ENCODE measurements around the gene PPP1R26. TPM values are rescaled to one million over a fixed set of nuclear protein-coding genes. Genes with fewer than 3 reads are reported as not detected.

The PPP1R26 gene
- total RNA-seq, 1 experiment from 2014 or later = 32.0 TPM

GRCh38 chr9:135507104-135508035 lies 27.8 kb downstream of the PPP1R26 start:
- H3K9me2 ChIP-seq (ENCODE audit: insufficient read depth) = no peaks in the 10 kb centered on the region
- H3K9me3 ChIP-seq (ENCODE audit: control insufficient read depth in 1 of 2, insufficient read depth in 1 of 2, low read depth in 1 of 2, low read length in 2 of 2) = no peaks in the 10 kb centered on the region; a peak in 1 of 4 replicates
- no peak overlapping the region for H3K9ac ChIP-seq (ENCODE audit: low read length)
- DNase-seq (ENCODE audit: low read depth, low spot score) (no peak), ATAC-seq (no peak)
- no peak overlapping the region for H3K27ac ChIP-seq (ENCODE audit: low read depth, low read length)
- no peak overlapping the region for H3K4me3 ChIP-seq (replicated peaks in 1 of 2; ENCODE audit: low read depth in 1 of 2, low read length in 2 of 2)
- intact Hi-C loops (cut with micrococcal nuclease) = no loop called here
- CTCF ChIA-PET = no interaction called here
- no peak overlapping the region for H3K4me2 ChIP-seq (ENCODE audit: low read length)
- no peak for TF ChIP-seq TCF7L2 (IDR thresholded peaks at IDR 0.05; ENCODE audit: borderline replicate concordance, extremely low read depth, insufficient read depth, insufficient read length)
- TF ChIP-seq REST (IDR thresholded peaks at IDR 0.05; ENCODE audit: low read depth) = no peak
- no peak for TF ChIP-seq EZH2 (IDR thresholded peaks at IDR 0.05)
- TF ChIP-seq ATF3 (IDR thresholded peaks at IDR 0.05) = no peak
- TF ChIP-seq CBX3 (IDR thresholded peaks at IDR 0.05; ENCODE audit: low read depth) = no peak
- no peak for TF ChIP-seq CEBPB (IDR thresholded peaks at IDR 0.05; ENCODE audit: low read depth)
- TF ChIP-seq JUND (IDR thresholded peaks at IDR 0.05) = no peak
- TF ChIP-seq ZFX (IDR thresholded peaks at IDR 0.05) = no peak
- TF ChIP-seq, protein P1, sequence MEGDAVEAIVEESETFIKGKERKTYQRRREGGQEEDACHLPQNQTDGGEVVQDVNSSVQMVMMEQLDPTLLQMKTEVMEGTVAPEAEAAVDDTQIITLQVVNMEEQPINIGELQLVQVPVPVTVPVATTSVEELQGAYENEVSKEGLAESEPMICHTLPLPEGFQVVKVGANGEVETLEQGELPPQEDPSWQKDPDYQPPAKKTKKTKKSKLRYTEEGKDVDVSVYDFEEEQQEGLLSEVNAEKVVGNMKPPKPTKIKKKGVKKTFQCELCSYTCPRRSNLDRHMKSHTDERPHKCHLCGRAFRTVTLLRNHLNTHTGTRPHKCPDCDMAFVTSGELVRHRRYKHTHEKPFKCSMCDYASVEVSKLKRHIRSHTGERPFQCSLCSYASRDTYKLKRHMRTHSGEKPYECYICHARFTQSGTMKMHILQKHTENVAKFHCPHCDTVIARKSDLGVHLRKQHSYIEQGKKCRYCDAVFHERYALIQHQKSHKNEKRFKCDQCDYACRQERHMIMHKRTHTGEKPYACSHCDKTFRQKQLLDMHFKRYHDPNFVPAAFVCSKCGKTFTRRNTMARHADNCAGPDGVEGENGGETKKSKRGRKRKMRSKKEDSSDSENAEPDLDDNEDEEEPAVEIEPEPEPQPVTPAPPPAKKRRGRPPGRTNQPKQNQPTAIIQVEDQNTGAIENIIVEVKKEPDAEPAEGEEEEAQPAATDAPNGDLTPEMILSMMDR (IDR thresholded peaks at IDR 0.05 in 2 of 3, conservative IDR thresholded peaks at IDR 0.05 in 1 of 3; ENCODE audit: borderline replicate concordance in 1 of 3, insufficient read depth in 1 of 3, low read depth in 2 of 3, low read length in 2 of 3) = no peak
- no peak for TF ChIP-seq ZNF274 (IDR thresholded peaks at IDR 0.05; ENCODE audit: low read depth, low read length)
- TF ChIP-seq SP1 (IDR thresholded peaks at IDR 0.05; ENCODE audit: low read depth) = no peak
- no peak for TF ChIP-seq SRF (IDR thresholded peaks at IDR 0.05; ENCODE audit: low read depth)
- no peak for TF ChIP-seq EZH2phosphoT487 (IDR thresholded peaks at IDR 0.05; ENCODE audit: borderline replicate concordance)
- TF ChIP-seq ELF1 (IDR thresholded peaks at IDR 0.05; ENCODE audit: borderline replicate concordance, low read depth) = no peak
- no peak for TF ChIP-seq POLR2AphosphoS5 (IDR thresholded peaks at IDR 0.05; ENCODE audit: low read depth, low read length)
- no peak for TF ChIP-seq RAD21 (IDR thresholded peaks at IDR 0.05; ENCODE audit: low read depth)
- BruUV-seq (replicated peaks) = no TSS peak
- peaks cover 4% of the 10 kb centered on the region; the same call in 1 of the 2 replicates for H4K20me1 ChIP-seq (ENCODE audit: insufficient read depth)
- H3K4me1 ChIP-seq (ENCODE audit: control insufficient read depth in 1 of 2, insufficient read depth in 2 of 2, low read length in 2 of 2) = peaks cover 6 to 21% of the 10 kb centered on the region in 2 experiments; a peak in 3 of 4 replicates
- H3K79me2 ChIP-seq (ENCODE audit: insufficient read depth, low read length) = peaks cover 21% of the 10 kb centered on the region
- POLR2A ChIA-PET = no interaction called here
- peaks cover 11 to 29% of the 10 kb centered on the region in 2 experiments; a peak in 2 of 4 replicates for H3K36me3 ChIP-seq (ENCODE audit: control insufficient read depth in 1 of 2, insufficient read depth in 2 of 2, low read length in 2 of 2)
- RAD21 ChIA-PET (ENCODE audit: low non-redundant PET in 1 of 2, low total read pairs in 2 of 2, uncharacterized antibody in 2 of 2, unreplicated experiment in 2 of 2) = no interaction called here
- no peaks in the 10 kb centered on the region for H3K27me3 ChIP-seq (ENCODE audit: insufficient read depth, low read length)
- H2AFZ ChIP-seq (ENCODE audit: low read depth, low read length, poor library complexity, severe bottlenecking) = no peak overlapping the region

Measured in HCT116 (cell line).